Measurements from ENCODE around the gene SPAG17. TPM values are rescaled to one million over a fixed set of nuclear protein-coding genes. Genes with fewer than 3 reads are reported as not detected.

Gene SPAG17
- total and polyA plus RNA-seq, 2 of the 13 experiments (the other 11 are each of a cell fraction or from before 2014, with no cell fraction given) = not detected

DNA sequence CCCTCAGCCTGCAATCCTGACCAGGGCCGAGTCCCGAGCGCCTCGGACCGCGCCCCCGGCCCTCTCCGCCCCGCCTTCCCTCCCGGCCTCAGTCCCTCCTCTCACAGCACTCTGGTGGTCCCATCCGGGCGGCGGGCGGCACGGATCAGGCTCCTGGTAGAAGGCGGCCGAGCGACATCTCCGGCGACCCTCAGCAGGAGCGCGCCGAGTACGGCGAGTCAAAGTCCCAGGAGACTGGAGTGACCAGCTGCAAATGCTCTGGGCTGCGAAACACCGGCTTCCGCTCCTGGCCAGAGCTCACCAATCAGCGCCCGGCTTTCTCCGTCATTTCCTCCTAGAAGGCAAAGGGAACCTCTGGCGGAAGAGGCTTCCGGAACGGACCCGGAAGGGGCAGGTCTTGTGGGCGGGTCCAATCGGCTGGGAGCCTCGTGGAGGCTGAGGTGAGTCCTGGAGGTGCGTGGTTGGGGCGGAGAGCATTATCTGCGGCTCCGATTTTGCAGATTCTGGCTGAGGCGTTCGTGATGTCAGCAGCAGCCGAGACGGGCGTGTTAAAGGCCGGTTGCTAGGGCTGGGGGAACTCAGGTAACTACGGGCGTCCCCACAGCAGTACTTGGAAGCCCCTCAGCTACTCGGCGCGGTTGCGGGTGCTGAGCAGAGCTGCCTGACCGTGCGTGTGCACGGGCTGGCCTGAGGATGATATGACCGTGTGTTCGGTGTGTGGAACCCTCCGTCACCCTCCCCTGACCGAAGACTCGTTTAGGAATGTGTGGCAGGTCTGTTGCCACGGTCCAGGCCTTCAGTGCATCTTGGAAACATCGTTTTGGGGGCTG, 255.5 kb downstream of the SPAG17 start, which contains the start of the genes GDAP2 and WDR3 (continued):
- TF ChIP-seq TEAD3 (CRISPR knock-in tag; optimal IDR thresholded peaks at IDR 0.05; ENCODE audit: borderline replicate concordance) (no peak), ZNF468 (CRISPR knock-in tag; IDR thresholded peaks at IDR 0.05) (peak; percentile 82; the same call in 1 of the 2 replicates), ZNF746 (CRISPR knock-in tag; IDR thresholded peaks at IDR 0.05) (peak; percentile 24; the same call in 1 of the 2 replicates), SNAPC5 (CRISPR knock-in tag; IDR thresholded peaks at IDR 0.05; ENCODE audit: borderline replicate concordance) (no peak), MAFK (conservative IDR thresholded peaks at IDR 0.05 in 1 of 2, IDR thresholded peaks at IDR 0.05 in 1 of 2; ENCODE audit: low read length in 2 of 2) (no peak), THAP11 (CRISPR knock-in tag; IDR thresholded peaks at IDR 0.05) (peak; percentile 88), FOSL1 (CRISPR knock-in tag; IDR thresholded peaks at IDR 0.05; ENCODE audit: borderline replicate concordance) (no peak), KLF16 (CRISPR knock-in tag; IDR thresholded peaks at IDR 0.05) (peak in 1 of 2 experiments; percentile 70; a peak in 2 of 4 replicates), TMF1 (CRISPR knock-in tag; IDR thresholded peaks at IDR 0.05; ENCODE audit: low read depth) (no peak; the same call in 1 of the 2 replicates), RFX5 (IDR thresholded peaks at IDR 0.05; ENCODE audit: low read depth, low read length) (no peak; the same call in 1 of the 2 replicates), KMT2B (CRISPR knock-in tag; IDR thresholded peaks at IDR 0.05) (peak; percentile 85), TBX2 (CRISPR knock-in tag; IDR thresholded peaks at IDR 0.05; ENCODE audit: borderline replicate concordance) (peak; percentile 64), ZNF713 (CRISPR knock-in tag; IDR thresholded peaks at IDR 0.05) (peak; percentile 68; the same call in 1 of the 2 replicates), ZNF329 (CRISPR knock-in tag; IDR thresholded peaks at IDR 0.05; ENCODE audit: low read depth) (no peak), PHF20 (CRISPR knock-in tag; IDR thresholded peaks at IDR 0.05) (peak; percentile 70), POLR2G (IDR thresholded peaks at IDR 0.05; ENCODE audit: low read depth, low read length) (peak; percentile 89)
- TF ChIP-seq, protein P1, sequence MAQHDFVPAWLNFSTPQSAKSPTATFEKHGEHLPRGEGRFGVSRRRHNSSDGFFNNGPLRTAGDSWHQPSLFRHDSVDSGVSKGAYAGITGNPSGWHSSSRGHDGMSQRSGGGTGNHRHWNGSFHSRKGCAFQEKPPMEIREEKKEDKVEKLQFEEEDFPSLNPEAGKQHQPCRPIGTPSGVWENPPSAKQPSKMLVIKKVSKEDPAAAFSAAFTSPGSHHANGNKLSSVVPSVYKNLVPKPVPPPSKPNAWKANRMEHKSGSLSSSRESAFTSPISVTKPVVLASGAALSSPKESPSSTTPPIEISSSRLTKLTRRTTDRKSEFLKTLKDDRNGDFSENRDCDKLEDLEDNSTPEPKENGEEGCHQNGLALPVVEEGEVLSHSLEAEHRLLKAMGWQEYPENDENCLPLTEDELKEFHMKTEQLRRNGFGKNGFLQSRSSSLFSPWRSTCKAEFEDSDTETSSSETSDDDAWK (CRISPR knock-in tag; IDR thresholded peaks at IDR 0.05) = no peak
- TF ChIP-seq, protein P2, sequence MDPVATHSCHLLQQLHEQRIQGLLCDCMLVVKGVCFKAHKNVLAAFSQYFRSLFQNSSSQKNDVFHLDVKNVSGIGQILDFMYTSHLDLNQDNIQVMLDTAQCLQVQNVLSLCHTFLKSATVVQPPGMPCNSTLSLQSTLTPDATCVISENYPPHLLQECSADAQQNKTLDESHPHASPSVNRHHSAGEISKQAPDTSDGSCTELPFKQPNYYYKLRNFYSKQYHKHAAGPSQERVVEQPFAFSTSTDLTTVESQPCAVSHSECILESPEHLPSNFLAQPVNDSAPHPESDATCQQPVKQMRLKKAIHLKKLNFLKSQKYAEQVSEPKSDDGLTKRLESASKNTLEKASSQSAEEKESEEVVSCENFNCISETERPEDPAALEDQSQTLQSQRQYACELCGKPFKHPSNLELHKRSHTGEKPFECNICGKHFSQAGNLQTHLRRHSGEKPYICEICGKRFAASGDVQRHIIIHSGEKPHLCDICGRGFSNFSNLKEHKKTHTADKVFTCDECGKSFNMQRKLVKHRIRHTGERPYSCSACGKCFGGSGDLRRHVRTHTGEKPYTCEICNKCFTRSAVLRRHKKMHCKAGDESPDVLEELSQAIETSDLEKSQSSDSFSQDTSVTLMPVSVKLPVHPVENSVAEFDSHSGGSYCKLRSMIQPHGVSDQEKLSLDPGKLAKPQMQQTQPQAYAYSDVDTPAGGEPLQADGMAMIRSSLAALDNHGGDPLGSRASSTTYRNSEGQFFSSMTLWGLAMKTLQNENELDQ (CRISPR knock-in tag; IDR thresholded peaks at IDR 0.05; ENCODE audit: borderline replicate concordance) = no peak
- TF ChIP-seq, protein P3, sequence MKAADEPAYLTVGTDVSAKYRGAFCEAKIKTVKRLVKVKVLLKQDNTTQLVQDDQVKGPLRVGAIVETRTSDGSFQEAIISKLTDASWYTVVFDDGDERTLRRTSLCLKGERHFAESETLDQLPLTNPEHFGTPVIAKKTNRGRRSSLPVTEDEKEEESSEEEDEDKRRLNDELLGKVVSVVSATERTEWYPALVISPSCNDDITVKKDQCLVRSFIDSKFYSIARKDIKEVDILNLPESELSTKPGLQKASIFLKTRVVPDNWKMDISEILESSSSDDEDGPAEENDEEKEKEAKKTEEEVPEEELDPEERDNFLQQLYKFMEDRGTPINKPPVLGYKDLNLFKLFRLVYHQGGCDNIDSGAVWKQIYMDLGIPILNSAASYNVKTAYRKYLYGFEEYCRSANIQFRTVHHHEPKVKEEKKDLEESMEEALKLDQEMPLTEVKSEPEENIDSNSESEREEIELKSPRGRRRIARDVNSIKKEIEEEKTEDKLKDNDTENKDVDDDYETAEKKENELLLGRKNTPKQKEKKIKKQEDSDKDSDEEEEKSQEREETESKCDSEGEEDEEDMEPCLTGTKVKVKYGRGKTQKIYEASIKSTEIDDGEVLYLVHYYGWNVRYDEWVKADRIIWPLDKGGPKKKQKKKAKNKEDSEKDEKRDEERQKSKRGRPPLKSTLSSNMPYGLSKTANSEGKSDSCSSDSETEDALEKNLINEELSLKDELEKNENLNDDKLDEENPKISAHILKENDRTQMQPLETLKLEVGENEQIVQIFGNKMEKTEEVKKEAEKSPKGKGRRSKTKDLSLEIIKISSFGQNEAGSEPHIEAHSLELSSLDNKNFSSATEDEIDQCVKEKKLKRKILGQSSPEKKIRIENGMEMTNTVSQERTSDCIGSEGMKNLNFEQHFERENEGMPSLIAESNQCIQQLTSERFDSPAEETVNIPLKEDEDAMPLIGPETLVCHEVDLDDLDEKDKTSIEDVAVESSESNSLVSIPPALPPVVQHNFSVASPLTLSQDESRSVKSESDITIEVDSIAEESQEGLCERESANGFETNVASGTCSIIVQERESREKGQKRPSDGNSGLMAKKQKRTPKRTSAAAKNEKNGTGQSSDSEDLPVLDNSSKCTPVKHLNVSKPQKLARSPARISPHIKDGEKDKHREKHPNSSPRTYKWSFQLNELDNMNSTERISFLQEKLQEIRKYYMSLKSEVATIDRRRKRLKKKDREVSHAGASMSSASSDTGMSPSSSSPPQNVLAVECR (CRISPR knock-in tag; IDR thresholded peaks at IDR 0.05; ENCODE audit: borderline replicate concordance) = peak; percentile 96
- TF ChIP-seq, protein P4, sequence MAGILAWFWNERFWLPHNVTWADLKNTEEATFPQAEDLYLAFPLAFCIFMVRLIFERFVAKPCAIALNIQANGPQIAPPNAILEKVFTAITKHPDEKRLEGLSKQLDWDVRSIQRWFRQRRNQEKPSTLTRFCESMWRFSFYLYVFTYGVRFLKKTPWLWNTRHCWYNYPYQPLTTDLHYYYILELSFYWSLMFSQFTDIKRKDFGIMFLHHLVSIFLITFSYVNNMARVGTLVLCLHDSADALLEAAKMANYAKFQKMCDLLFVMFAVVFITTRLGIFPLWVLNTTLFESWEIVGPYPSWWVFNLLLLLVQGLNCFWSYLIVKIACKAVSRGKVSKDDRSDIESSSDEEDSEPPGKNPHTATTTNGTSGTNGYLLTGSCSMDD (CRISPR knock-in tag; IDR thresholded peaks at IDR 0.05) = no peak
